GM21381 (cell line): Measurements from ENCODE around the gene RNF166.
"Not testable (repeated sequence)": the region's sequence is repeated elsewhere in the genome, so short reads cannot be mapped to it uniquely, and the experiment has no call there.

Experiments
- ATAC-seq: cut with Tn5 transposase; IDR thresholded peaks from one replicate; pipeline ENCODE4 v1.9.1; 2021; ENCODE audit warnings: mild to moderate bottlenecking, moderate library complexity; ENCODE audit not compliant: unreplicated experiment

RNF166 gene

DNA sequence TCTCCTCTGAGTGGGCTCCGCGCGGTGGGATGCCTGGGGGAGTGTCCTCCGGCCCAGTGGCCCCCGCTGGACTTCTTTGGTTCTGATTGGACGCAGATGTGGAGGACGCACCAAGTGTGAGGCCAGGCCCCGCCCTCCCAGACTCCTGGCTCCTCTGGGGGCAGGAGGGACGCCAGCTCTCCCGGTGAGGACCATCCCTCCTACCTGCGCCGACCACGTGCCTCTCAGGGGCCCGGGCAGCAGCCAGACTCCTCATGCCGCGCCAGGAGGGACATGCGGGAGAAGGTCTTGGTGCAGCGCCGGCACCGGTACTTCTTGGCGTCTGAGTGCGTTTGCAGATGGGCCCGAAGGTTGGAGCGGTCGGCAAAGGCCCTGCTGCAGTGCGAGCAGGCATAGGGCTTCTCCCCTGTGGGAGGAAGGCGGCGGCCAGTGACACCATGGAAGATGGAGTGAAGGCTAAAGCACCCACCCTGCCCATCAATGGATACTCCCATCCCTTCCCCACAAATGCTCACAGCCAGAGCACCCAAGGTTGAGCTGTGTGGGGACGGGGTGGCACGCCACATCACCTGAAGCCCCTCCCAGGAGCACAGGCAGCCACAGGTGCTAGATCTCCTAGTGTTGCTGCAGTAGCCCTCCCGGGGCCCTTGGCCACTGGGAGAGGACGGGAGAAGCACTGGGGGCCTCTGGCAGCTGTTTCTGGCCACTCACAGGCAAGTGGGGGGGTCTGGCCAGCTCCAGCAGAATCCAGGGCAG lies 27.8 kb downstream of the RNF166 start:
- ATAC-seq = no peak

DNA sequence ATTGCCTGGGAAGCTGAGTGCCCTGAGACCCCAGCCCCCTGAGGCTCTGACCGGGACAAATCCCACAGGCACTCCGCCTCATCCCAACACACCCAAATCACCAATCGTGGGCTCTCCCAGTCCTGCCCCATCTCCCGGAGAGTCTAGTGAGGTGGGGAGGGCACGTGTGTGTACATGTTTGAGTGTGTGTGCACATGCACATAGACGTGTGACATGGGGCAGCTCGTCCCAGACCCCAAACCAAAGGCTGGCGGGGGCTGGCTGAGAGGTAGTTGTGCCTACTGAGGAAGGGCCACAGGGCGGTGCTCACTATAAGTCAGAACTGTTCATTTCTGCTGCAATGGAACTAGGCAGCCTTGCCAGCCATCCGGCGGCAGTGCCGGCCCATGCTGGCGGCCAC lies 28.5 kb downstream of the RNF166 start:
- no peak for ATAC-seq

DNA sequence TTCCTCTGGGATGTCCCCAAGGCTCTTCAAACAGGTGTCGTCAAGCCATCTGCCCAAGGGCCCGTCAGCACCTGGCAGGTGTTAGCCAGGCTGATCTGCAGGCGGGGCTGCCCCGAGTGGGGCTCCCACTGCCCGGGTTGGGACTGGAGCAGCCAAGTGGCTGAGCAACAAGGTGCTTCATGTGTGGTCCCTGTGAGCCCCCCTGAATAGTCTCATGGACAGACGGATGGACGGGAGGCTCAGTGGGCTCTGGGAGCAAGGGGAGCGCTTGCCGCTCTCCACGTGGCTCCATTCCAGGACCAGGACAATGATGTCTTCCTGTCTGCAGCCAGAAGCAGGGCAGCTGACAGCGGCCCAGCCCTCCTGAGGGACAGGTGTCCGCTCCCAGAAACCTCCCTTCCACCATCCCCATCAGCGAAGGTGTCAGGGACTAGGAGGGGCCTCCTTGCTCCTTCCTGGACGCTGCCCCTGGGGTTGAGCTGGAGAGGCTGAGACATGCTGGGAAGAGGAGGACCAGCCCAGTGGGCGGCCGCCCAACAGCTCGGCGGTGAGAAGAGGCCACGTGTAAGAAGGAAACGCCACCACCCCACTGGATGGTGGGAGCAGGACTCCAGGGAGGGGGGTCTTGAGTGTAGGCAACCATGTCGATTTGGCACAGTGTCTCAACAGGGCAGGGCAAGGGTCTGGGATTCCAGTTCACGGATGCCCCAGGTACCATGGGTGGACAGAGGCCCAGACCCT lies 29.5 kb downstream of the RNF166 start:
- ATAC-seq = no peak

DNA sequence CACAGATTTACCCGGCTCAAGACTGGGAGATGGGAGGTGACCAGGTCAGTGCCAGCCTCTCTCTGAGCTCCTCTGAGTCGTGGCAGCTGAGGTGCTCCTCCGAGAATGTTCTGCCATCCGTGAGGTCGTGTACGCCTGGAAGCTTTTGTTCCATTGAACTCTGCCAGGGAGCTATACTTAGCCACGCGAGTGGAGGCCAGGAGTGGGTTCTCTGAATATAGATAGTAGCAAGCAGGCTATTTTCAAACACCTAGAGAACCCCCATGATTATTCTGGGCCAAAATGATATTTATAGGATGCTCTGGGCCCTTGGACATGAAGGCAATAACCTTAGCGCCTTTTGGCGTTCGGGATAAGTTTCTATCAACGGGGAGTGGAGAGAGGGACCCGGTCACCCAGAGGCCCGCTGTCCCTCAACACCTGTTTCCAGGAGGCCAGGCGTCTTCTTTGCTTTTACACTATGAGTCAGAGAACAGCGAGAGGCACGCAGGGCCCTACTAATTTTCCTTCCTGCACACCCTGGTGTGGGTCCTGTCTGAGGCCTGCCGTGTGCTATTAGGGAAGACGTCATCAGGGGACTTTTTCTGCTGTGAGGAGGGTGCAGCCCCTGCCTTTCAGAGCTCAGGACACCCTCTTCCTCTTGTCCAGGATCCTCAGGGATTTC lies 32.4 kb downstream of the RNF166 start:
- no peak for ATAC-seq

DNA sequence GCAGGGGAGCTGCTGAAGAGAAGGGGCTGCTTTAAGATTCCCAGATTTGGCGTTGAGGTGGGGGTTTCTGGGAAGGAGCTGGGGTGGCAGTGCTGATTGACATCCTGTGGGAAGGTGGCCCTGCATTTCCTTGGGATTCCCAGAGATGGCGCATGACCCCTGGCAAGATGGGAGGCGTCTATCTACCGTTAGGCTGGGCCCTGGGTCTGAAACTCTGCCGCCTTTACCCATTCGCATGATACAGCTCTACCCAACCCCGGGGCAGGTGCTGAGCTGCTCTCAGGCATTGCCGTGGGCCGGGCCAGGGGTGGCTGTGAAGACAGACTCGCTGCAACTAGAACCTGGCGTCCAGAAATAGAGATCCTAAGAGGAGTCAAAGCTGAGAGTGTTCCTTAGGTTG lies 33.4 kb downstream of the RNF166 start:
- no peak for ATAC-seq

DNA sequence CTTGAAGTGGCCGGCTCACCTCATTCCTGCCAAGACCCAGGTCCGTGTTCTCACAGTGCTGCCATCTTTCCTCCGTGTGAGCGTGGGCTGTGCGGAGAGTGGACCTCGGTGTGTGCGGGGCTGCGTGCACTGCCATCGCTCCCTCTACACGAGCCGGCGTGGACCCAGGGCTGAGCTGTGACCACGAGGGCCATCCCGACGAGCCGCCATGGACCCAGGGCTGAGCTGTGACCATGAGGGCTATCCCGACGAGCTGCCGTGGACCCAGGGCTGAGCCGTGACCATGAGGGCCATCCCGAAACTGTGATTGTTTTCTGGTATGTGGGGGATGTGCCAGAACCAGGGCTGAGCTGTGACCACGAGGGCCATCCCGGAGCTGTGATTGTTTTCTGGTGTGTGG lies 34.4 kb downstream of the RNF166 start:
- ATAC-seq = no peak

DNA sequence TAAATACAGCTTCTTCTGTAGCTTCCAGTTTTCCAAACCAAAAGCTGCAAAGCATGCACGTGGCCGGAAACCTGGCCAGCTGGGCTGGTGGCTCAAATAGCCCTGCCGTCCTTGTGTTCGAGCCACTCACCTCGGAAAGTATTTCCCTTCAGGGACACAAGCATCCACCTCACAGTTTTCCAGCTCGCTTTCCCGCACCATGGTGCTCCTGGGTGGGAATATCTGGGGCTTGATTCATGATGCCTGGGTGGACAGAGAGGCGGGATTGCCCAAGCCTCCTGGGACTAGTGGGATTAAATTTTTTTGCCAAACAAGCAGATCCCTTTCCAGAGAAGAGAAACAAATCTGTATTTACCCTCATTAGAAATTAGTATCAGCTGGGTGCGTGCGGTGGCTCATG lies 36.2 kb downstream of the RNF166 start:
- ATAC-seq = no peak

DNA sequence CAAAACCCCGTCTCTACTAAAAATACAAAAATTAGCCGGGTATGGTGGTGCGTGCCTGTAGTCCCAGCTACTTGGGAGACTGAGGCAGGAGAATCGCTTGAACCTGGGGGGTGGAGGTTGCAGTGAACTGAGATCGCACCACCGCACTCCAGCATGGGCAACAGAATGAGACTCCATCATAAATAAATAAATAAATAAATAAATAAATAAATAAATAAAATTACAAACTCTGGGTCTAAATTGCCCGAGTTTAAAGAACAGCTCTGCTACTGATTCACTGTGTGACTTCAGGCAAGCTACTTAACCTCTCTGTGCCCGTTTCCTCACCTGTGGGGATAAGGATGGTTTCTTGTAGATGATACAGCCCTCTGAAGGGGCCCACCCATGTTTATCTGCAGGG lies 36.7 kb downstream of the RNF166 start:
- ATAC-seq = not testable (repeated sequence)

DNA sequence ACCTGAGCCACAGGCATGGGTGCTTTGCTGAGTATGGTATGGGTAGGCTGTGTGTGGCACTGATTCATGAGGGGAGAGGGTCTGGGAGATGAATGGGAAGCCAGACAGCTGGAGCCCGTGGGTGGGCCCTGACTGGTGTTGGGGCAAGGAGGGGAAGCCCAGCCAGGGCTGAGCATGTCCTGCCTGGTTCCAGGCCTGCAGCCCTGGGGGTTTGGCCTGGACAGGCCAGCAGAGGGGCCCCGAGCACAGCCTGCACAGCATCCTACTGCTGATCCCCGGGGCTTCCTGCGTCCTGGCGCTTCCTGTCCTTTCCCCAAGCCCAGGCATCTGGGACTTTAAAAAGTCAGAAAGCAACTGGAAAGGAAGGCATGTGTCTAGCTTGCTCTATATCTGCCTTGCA lies 38.7 kb downstream of the RNF166 start:
- ATAC-seq = no peak

DNA sequence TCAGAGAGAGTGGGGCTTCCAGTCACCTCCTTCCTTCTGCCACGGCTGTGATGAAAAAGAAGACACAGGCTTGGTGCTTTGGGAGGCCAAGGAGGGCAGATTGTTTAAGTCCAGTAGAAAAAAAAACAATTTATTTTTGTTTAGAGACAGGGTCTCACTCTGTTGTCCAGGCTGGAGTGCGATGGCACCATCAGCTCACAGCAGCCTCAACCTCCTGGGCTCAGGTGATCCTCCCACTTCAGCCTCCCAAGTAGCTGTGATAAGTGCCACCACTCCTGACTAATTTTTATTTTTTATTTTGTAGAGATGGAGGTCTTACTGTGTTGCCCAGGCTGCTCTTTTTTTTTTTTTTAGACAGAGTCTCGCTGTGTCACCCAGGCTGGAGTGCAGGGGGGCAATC lies 40.6 kb downstream of the RNF166 start:
- no peak for ATAC-seq

DNA sequence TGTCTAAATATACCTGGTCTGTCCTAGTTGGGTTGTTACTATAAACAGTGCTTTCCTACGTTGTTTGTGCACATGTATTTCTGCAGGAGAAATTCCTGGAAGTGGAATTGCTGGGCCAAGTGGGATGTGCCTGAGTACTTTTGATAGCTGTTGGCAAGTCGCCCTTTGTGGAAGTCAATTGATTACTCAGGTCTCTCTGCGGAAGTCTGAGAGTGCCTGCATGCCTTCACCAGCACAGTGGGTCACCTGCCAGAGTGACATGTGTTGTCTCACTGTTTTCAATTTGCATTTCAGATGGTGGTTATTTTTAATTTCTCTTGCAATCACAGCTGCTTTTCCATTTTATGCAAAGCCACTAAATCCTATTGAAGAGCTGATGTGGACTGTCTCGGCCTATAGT lies 41.1 kb downstream of the RNF166 start:
- no peak for ATAC-seq

DNA sequence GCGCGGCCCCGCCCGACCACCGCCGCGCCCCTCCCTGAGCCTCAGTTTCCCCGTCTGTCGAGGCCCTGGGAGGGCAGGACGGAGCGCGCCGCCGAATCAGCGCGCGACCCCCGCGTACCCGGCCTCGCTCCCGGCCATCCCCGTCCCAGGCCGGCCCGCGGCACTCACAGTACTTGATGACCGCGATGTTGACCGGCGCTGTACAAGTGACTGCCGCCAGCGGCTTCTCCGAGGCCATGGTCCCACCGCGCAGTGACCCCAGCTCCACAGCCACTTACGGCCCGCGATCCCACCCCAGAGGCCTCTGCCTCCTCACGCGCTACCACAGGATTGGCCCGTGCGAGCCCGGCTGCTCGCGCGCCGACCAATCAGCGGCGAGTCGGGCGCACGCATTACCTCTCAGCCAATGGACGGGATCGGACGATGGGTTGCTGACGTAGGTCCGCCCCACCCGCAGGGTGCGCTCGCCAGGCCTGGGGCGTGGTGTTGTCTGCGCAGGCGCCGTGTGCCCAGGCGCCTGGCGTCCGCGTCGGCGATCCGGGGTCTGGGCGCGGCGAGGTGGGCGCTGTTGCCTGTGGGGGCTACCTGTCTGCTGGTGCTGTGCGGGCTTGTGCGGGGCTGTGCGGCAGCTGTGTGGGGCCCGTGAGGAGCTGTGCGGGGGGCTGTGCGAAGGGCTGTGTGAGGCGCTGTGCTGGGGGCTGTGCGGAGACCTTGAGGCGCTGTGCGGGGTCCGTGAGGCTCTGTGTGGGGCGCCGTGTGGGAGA lies 43.2 kb downstream of the RNF166 start, which contains the start of gene MVD:
TSS of gene MVD (minus strand) at position 249 of the 764 bp plus-strand sequence. CDS start at position 238, 11 bp downstream.
- ATAC-seq = peak; percentile 95

DNA sequence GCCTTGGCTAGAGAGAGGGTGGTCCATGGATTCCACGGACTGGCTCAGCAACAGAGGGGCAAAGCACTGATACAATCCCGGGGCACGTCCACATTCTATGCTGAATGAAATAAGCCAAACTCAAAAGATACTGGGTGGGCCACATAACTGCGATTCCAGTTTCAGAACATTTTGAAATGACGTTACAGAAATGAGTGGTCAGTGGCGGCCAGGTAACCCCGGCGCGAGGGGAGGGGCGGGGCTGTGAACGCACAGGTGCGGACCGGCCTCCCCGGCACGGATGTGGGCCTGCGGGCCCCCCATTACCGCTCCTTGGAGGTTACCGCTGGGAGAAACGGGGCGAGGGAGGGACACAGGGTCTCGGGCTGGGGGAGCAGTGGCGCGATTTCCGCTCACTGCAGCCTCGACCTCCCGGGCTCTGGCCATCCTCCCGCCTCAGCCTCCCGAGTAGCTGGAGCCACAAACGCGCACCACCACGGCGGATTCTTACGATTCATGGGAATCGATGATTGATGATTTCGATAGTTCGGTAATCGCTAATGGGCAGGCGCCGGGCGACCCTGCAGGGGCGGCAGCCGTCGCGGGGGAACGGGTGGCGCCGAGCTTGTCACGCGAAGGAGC lies 43.9 kb downstream of the RNF166 start:
- no peak for ATAC-seq

DNA sequence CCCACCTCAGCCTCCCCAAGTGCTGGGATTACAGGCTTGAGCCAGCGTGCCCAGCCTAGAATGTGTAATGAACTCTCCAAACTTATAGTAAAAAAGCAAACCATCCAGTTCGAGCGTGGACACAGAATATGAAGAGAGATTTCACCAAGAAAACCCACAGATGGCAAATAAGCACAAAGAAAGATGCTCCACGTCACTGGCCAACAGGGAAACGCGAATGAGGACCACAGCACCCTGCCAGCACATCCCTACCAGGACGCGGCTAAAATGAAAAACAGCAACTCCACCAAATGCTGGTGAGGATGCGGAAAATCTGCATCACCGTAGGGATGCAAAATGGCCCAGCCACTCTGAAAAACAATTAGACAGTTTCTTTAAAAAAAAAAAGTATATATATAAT lies 44.7 kb downstream of the RNF166 start:
- no peak for ATAC-seq

DNA sequence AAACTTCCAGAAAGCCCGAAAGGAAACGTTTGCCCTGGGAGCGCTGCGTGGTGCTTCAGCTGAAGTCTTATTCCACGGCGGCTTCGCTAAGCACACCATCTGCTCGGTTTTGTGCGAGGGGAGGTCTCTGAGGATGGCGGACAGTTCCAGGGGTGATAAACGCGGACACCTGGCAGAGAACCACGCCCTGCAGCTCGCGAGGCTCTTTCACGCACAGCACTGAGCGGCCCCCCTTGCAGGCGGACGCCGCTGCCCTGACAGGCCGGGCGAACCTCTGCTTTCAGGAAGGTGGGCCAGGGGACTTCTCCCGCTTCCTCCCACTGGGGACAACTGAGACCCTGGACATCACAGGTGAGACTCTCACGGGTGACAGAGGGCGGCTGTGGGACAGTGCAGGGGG lies 47.0 kb downstream of the RNF166 start:
- ATAC-seq = no peak

DNA sequence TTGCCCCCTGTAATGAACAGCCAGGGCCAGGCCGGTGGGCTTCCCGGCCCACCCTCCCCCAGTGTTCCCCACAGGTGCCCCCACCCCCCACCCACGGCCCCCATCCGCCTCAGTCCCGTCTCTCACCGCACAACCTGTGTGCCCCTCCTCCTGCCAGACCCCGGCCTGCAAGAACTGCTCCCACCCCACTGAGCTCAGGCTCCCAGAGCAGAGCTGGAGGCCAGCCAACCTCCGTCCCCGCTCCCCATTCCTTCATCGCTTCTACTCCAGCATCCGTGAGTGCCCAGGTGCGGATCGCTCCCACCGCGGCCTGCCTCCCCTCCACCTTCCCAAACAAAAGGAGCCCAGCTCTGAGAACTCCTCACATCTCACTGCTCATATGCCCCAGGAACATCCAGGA lies 47.5 kb downstream of the RNF166 start:
- no peak for ATAC-seq

DNA sequence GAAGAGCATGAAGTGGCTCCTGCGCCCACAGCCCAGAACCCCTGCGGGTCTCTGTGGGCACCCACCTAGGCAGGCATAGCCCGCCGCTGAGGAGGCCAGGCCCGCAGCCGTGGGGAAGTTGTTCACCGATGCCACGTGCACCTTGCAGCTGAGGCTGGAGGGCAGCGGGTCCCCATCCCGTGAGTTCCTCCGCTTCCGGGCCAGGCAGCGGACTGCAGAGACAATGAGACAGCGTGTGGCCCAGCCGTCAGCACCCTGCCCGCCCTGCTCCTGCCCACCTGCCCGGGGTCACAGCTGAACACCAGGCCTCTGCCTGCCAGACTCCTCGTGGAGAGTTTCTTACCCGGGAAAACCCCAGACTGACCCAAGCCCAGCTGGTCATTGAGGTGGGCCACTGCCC lies 48.8 kb downstream of the RNF166 start:
- ATAC-seq = no peak

DNA sequence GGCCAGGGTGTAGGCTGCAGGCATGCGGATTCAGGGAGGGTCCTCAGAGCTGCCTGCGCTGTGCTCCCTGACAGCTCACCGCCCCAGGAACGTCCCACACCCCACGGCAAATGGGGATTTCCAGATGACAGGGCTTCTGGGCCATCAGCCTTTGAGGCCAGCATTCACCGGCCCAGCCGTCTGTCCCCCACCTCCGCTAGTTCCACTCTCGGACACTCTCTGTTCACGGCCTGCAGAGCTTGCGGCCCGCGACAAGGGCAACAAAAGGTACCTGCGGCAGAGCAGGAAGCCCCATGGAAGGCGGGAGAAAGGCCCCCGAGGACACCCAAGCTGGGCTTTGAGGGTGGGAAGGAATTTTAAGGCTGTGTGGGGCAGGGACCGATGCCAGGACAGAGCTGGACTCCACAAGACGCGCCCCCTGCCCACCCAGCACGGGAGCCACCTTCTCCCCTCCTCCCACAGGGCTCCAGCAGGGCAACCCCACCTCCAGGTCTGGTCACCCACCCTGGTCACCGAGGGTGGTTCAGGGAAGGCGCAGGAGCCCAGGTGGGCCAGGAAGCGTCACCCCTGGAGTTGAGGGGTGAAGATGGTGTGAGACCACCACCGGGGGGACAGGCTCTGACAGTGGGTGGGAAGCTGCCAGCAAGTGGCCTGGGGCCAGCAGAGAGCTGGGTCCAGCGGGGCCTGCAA lies 49.8 kb downstream of the RNF166 start:
- no peak for ATAC-seq

DNA sequence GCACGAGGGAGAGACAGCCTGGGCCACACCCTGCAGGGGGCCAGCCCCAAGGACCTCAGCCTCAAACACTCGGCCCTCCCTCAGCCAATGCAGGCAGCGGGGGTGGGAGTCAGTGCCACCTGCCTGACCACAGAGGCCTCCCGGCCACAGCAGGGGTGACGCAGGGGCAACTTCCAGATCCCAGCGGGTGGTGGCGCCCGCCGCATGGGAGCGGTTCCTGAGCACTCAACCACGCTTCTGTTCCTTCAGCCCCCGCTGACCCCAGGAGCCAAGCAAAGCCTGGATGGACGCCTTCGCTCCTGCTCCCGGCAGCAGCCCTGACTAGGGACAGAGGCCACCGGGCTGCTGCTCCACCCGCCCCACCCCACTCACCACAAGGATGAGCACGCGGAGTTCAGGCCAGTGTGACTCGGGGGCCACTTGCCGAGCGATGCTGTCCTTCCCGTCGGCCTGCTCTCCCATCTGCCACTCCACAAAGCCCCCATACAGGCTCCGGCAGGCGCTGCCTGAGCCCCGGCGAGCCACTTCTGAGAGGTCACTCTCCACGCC lies 50.4 kb downstream of the RNF166 start:
- no peak for ATAC-seq
